HG02610 (cell line): Measurements from ENCODE around the gene ZC3H12D.

Experiments
- ATAC-seq: cut with Tn5 transposase; IDR thresholded peaks from one replicate; pipeline ENCODE4 v1.9.1; 2021; ENCODE audit warnings: mild to moderate bottlenecking, moderate library complexity; ENCODE audit not compliant: unreplicated experiment

The ZC3H12D gene

DNA sequence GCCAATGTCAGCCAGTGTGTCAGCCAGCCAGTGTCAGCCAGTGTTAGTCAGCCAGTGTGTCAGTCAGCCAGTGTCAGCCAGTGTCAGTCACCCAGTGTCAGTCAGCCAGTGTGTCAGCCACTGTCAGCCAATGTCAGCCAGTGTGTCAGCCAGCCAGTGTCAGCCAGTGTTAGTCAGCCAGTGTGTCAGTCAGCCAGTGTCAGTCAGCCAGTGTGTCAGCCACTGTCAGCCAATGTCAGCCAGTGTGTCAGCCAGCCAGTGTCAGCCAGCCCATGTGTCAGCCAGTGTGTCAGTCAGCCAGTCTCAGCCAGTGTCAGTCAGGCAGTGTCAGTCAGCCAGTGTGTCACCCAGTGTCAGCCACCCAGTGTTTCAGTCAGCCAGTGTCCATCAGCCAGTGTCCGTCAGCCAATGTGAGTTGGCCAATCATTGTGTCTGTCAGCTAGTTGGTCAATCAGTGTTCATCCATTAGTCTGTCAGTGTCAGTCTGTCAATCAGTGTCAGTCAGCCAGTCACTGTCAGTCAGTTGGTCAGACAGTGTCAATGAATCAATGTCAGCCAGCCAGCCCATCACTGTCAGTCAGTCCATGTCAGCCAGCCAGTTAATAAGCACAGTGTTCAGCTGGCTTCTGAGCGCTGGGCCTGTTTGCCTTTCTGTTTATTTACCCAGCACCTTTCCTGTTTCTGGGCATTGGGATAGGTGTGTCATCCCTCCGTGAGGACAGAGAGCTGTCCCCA lies 40.3 kb downstream of the ZC3H12D start:
- peak; percentile 7 for ATAC-seq

DNA sequence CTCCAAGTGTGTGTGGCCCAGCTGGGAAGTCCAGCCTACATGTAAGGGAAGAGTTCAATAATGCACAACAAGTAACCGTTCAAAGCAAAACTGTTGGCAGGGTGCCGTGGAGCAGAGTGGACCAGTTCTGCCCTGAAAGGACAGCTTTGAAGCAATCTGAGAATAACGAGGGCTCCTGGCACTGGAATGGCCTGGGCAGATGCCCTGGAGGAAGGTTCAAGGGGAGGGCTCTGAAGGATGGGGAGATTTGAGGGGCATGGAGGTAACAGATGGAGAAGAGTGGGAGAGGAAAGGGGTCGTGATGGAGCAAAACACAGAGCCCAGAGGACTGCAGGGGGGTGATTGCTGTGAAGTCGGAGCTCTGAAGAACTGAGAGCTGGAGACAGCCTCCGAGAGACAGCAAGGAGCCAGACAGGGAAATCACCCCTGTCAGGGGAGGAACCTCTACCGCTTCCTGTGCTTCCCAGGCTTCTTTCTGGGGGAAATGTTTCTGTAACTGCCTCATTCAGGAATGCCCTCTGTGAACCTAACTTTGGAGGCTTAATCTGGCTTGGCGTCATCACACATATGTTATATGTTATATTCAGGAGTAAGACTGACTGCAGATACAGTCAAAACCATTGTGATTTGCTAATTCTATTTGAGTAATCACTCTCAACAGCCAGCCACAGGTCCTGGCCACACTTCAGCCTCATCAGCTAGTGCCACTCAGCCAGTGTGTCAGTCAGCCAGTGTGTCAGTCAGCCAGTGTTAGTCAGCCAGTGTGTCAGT lies 41.2 kb downstream of the ZC3H12D start:
- no peak for ATAC-seq

DNA sequence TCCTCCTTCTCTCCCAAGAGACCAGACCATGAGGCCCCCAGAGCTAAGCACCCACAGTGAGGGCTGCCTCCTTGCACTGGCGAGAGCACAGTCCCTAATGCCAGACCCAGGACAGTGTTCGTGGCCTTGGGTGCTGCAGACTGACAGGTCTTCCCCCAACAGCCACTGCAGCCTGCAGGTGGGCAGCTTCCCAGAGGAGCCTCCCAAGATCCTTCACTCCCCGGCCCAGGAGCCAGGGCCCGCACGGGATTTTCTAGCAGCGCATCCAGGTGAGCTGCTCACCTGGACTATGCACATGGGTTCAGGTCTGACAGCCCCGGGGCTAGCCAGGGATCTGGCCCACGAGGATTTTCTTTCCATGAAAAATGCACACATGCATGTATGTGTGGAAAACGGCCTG lies 43.1 kb downstream of the ZC3H12D start:
- no peak for ATAC-seq

DNA sequence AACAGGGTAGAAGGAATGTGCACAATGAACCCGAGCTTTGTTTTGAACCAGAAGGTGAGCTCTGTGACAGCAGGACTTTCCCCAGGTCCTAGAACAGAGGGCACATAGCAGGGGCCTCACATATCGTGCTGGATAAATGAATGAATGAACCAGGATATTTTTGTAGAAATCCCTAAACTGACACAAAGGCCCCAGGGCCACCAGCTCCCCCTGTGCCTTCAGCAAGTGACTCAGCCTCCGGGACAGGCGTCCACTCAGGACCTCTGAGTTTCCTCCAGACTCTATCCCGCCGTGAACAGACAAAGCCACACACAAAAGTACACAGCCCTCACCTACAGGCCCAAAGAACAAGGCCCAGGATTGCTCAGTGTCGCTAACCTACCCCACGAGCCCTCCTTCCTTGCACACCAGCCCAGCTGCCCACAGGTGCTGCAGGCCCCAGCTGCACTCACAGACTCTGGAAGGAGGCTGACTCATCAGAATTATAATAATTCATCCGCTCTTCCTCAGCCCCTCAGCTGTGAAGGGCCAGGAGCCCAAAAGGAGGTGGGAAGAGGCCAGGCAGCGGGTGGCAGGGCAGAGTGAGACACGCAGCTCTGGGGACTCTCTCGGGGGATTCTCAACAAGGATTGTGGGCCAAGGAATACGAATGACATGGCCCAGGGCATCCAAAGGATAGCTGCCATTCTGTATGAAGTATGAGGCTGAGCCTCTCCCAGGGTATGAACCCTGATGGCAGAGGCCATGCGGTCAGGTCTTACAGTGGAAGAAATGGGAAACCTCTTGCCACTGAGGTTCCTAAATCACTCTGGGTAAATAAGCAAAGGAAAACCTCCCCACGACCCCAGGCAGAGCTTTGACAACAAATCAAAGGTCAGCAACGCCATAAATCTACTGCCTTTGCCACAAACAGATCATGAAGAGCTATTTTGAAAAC lies 43.8 kb downstream of the ZC3H12D start:
- no peak for ATAC-seq

DNA sequence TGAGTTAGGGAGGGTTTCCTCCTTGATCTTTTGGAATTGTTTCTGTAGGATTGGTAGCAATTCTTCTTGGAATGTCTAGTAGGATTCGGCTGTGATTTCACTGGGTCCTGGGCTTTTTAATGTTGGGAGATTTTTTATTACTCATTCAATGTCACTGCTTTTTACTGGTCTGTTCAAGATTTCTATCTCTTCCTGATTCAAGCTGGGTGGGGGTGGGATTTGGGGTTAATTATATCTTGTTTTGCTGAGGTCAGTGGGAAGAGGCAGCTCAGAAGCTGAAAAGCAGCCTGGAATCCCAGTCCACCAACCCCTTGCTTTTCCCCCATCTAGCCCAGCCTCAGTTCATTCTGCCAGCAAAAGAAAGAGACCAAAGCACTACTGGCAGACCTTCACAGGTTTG lies 45.2 kb downstream of the ZC3H12D start:
- no peak for ATAC-seq

DNA sequence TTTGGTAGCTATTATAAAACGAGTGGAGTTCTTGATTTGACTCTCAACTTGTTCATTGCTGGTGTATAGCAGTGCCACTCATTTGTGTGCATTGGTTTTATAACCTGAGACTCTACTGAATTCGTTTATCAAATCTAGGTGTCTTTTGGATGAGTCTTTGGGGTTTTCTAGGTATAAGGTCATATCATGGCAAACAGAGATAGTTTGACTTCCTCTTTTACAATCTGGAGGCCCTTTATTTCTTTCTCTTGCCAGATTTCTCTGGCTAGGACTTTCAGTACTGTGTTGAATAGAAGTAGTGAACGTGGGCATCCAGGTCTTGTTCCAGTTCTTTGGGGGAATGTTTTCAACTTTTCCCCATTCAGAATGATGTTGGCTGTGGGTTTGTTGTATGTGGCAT lies 46.0 kb downstream of the ZC3H12D start:
- ATAC-seq: peak; percentile 64

DNA sequence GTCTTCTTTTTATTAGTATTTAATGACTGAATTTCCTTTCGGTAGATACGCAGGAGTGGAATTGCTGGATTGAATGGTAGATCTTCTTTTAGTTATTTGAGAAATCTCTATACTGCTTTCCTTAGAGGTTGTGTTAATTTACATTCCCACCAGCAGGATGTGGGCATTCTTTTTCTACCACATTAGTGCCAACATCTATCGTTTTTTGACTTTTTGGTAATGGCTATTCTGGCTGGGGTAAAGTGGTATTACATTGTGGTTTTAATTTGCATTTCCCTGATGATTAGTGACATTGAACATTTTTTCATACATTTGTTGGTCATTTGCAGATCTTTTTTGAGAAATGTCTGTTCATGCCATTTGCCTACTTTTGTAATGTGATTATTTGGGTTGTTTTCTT lies 47.6 kb downstream of the ZC3H12D start:
- no peak for ATAC-seq

DNA sequence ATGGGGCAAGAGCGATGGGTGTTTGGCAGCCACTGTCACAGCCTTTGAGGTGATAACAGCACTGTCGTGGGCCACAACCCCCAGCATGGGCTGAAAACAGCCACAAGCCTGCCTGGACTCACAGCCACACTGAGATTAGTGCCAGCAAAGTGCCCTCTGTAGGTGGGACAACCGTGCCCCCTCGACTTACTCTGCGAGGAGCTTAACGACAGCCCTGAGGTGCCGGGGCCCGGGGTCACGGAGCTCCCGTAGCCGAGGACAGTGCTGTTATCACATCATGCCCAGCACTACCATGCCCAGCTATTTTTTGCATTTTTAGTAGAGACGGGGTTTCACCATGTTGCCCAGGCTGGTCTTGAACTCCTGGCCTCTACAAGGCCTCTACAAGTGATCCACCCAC lies 48.2 kb downstream of the ZC3H12D start:
- ATAC-seq: no peak

DNA sequence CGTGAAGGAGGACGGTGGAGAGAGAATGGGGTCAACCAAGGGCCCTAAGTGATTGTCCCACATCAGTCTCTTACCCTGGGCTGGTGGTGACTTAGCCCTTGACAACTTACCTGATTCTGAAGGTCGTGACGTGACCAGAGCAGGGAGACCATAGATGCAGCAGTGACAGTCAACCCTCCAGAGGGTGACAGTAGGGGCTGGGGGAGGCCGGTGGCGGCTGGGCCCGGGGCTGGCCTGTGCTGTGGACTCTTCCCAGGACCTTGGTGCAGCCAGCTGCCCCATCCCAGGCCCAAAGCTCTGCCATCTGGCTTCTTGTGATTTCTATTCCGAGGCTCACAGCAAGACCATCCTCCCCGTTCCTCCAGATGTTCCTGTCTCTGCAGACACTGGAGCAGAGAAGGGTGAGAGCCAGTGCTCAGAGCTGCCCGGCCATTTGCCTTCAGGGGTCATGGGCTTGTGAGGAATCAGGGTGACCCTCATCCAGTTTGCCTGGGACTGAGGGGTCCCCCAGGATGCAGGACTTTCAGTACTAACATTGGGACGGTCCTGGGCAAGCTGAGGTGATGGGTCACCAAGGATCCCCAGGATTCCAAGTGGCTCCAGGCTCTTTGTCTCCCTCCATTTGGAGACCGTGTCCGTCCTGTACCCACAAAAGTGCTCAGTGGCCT lies 48.8 kb downstream of the ZC3H12D start:
- no peak for ATAC-seq

DNA sequence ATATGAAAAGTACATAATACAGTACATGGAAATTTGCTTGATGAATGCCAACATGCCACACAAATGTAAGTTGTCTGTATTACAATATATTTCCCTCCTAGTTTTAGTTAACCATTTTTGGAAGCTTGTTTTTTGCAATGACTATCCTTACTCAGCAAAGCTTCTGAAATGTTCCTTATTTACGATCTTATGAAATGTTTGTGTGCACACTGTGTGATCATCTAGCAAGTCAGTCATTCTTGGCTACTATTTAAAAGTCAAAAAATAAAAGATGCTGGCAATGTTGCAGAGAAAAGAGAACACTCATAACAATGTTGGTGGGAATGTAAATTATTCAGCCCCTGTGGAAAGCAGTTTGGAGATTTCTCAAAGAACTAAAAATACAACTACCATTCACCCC lies 50.9 kb downstream of the ZC3H12D start:
- no peak for ATAC-seq

DNA sequence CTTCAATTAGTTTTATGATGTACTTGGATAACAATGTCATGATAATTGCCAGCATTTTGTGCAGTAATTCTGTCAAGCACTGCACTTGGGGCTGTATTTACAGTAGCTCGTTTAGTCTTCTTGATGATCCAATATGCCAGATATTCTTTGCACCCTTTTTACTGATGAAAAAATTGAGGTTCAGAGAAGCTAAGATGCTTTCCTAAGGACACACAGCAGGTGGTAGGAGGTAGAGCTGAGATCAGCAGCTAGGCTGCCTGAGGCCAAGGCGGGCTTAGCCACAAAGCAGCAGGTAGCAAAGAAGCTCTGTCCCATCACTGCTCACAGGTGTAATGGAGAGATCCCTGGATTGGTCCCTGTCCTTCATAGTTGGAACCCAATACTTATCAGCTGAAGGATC lies 51.4 kb downstream of the ZC3H12D start:
- no peak for ATAC-seq

DNA sequence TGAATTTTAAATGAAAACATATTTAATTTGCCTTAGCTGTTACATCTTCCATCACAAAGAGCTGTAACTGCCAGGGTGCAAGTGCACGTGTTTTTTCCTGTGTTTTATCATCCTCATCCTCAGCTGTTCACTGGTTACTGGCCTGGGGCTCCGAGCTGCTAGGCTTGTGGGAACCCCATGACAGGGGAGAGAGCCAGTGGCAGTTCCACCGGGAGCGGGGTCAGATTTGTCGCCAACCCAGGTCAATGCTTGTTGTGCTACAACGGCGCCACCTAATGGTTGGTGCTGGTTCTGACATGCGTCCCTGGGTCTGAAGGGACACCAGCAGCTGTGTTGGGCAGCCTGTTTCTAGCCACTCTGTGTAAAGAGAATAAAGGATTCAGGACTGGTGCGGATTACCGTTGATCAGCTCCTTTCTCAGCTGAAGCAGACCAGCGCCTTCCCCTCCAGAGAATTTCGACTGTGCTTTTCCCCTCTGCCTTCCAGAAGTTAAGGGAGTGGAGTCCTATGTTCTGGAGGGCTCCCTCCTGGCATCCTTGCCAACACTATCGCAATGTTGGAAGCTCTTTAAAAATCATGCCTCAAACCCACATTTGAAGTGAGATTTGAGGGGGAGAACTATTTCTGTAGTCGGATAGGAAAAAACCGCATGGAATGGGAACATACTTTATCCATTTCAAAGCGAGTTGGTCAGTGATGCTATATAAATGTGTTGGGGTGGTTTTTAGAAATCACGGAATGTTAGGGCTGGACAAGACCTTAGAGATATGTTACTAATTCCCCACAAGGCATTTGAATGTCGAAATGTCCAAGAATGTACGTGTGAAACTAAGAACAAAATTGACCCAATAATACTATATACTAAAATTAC lies 52.7 kb downstream of the ZC3H12D start:
- peak; percentile 90 for ATAC-seq

DNA sequence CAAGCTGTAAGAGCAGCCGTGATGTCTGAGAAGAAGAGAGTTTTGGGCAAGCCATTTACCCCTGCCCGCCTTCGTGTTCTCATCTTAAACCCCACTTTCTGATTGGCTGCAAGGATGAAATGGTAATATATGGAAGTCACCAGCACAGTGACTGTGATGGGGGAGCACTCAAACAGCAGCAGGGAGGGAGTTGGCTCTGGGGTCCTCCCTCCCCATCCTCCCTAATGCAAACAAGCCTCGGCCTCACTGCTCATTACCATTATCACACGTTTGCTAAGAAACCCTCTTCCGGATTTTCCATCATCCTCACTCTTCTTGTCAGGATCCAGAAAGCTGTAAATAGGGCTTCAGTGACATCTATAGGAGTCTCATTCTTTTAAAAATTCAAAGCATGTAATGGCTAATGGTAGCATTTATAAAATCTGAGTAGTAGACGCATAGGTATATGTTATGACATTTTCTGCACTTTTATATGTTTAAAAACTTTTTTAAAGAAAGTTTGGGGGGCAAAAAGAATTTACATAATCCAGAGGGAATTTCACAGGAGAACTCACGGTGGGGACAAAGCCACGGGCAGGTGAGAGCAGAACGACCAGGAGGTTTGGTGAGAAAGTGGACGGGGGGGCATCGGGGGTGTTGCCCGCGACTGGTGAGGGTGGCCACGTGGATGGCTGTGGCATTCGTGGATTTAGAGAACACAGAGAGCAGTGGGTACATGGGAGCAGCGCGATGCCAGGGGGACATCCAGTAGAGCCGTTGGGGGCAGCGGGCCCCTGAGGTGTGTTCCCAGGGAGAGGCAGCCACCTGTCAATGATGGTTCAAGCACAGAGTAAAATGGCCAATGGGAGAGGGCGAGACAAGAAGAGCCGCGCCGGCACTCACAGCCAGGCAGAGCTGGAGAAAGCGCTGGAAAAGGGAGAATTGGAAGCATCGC lies 55.1 kb downstream of the ZC3H12D start:
- no peak for ATAC-seq

DNA sequence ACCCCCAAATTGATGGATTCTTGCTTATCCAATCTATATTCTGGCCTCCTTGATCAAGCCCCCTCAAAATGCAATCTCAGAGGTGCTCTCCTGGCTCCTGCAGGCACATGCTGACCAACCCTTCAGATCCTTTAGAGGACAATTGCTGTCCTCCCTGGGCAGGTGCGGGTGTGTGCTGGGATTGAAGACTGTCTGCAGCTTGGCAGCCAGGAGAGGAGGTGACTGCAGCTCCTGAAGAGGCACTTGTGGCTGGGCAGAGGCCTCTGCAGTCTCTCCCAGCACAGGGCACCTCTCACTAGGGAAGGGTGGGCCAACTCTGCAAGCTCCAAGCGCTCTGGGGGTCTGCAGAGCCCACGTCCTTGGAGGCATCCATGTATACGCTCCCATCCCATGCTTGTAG lies 56.2 kb downstream of the ZC3H12D start:
- ATAC-seq: no peak

DNA sequence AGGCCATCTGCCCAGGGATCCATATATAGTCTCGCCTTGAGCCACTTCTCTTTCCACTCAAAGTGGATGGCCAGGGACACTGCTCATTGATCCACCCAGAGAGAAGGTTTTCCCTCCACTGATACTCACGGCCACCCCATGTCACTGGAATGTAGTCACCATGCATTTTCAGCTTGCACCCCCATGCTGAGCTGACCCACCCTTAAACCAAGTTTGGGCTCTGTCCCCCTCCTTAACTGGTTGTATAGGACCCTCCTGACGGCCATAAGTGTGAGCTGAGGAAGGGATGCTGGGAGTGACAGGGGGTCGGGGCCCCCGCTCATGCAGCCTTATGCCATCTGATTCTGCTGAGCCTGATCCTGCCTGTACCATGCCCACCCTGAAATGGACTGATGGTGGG lies 59.1 kb downstream of the ZC3H12D start:
- ATAC-seq: no peak

DNA sequence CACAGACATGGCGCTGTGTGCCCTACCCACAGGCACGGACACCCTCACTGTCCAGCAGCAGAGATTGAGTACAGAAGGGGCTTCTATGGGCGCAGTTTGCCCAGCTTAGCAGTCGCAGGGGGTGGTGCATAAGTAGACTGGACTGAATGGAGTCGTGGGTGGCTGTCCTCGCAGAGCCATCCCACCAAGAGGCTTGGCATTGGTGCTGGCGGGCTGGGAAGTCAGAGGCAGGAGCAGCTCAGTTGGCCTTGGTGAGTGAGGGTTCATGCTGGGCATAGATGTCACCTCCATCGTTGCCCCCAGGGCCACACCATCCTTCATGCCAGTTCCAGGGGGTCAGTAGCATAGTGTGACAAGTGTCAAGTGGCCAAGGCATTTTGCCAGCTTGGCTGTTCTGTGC lies 59.6 kb downstream of the ZC3H12D start:
- no peak for ATAC-seq

DNA sequence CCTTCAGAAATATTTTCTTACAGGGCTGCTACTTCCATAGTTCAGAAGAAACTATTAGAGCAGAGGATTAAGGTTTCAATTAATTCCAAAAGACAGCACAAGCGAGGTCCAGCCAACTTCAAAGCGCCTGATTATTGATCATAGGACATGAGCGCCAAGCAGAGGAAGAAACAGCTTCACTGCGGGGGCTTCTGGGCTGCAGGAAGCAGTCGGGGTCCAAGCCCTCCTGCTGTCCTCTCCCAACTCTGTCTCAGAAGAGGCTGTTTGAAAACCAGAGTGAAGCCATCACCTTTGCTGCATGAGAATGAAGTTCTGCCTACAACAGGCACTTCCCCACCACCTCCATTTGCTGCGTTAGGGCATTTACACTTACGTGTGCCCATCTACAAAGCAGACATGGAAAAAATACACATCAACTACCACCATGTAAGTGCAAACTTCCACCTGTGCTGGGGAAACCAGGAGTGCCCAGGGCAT lies 60.8 kb downstream of the ZC3H12D start:
- no peak for ATAC-seq

DNA sequence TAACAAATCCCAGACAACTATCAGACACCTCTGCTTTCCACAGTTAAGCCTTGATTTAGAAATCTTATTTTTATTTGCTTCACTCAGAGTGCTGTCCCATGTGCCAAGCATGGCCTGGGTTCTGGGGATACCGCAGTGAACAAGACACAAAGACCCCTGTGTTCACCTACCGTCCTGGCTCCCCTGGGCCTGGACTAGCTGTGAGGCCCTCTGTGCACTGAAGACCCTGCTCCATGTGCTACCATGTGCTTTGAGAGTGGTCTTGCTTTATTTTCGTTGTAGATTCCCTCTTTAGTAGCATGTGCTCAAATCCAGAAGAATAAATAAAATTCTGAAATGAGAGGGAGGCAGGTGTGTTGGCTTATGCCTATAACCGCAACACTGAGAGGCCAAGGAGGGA lies 62.2 kb downstream of the ZC3H12D start:
- ATAC-seq: no peak

DNA sequence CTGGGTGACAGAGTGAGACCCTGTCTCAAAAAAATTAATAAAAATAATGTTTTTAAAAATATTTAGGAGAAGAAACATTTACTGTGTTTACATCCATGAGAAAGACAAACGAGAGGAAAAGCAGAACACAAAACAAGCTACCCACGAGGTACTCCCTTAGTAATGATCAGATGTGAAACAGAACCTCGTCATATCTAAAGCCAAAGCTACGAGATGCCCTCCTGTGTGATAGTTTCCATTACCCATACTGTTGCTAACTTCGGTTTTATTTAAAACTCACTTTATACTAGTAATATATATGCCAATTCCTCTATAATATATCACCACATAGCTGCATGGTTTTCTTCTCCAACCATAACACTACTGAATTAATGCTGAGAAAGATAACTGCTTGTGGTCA lies 63.7 kb downstream of the ZC3H12D start:
- ATAC-seq: no peak
